WTC11 (cell line): ENCODE measurements around the gene GNA12. TPM values are rescaled to one million over a fixed set of nuclear protein-coding genes. Genes with fewer than 3 reads are reported as not detected.

Experiments used
- ATAC-seq: fragments of 200-7000 bp; cut with Tn5 transposase; 2 replicates; pipeline ENCODE4 v1.10.0; 2021; ENCODE audit warnings: mild to moderate bottlenecking, moderate library complexity
- CTCF ChIA-PET: fragments of 300-600 bp; sonication (Branson Sonifier 250); formaldehyde crosslinking; loops from one replicate; lab custom pipeline; 2021; ENCODE audit warnings: antibody characterized with exemption; lab: Charles Lee
- POLR2A ChIA-PET: fragments of 350-600 bp; sonication (Branson Sonifier 250); formaldehyde crosslinking; loops from one replicate; lab custom pipeline; 2021; ENCODE audit warnings: antibody characterized with exemption; lab: Charles Lee
- DNase-seq: peaks from one replicate; pipeline ENCODE4 v3.0.0; 2021; ENCODE audit warnings: low spot score
- H3K27ac Mint-ChIP-seq: 2 replicates; pipeline ENCODE4 v1.8.0; 2021; ENCODE audit warnings: mixed read lengths
- H3K27me3 Mint-ChIP-seq: 2 replicates; pipeline ENCODE4 v1.8.0; 2021; ENCODE audit warnings: low read depth, mild to moderate bottlenecking, moderate library complexity, mixed read lengths
- H3K36me3 Mint-ChIP-seq: 2 replicates; pipeline ENCODE4 v1.8.0; 2021; ENCODE audit warnings: mixed read lengths
- H3K4me1 Mint-ChIP-seq: 2 replicates; pipeline ENCODE4 v1.8.0; 2022; ENCODE audit warnings: mixed read lengths
- H3K4me3 Mint-ChIP-seq: 2 replicates; pipeline ENCODE4 v1.8.0; 2021; ENCODE audit warnings: mild to moderate bottlenecking, moderate library complexity, mixed read lengths
- H3K9me3 Mint-ChIP-seq: 2 replicates; pipeline ENCODE4 v1.8.0; 2021; ENCODE audit warnings: mixed read lengths
- CREB1 ChIP-seq: sonication (generic); formaldehyde crosslinking; IDR thresholded peaks from 2 replicates; pipeline ENCODE4 v1.8.0; 2023; ENCODE audit warnings: mild to moderate bottlenecking, missing genetic modification reagents
- ETV6 ChIP-seq: sonication (generic); formaldehyde crosslinking; IDR thresholded peaks from 2 replicates; pipeline ENCODE4 v1.8.1; 2022; ENCODE audit warnings: mild to moderate bottlenecking, missing genetic modification reagents
- FOXJ3 ChIP-seq: sonication (generic); formaldehyde crosslinking; IDR thresholded peaks from 2 replicates; pipeline ENCODE4 v1.9.0; 2021; ENCODE audit warnings: missing genetic modification reagents, mild to moderate bottlenecking, borderline replicate concordance
- JUN ChIP-seq: sonication (generic); formaldehyde crosslinking; IDR thresholded peaks from 2 replicates; pipeline ENCODE4 v1.8.0; 2023; ENCODE audit warnings: mild to moderate bottlenecking, missing genetic modification reagents
- MLX ChIP-seq: sonication (generic); formaldehyde crosslinking; IDR thresholded peaks from 2 replicates; pipeline ENCODE4 v1.8.1; 2023; ENCODE audit warnings: mild to moderate bottlenecking, missing genetic modification reagents, moderate library complexity
- MXD4 ChIP-seq: fragments of 250-450 bp; sonication (Bioruptor Pico); IDR thresholded peaks from 2 replicates; pipeline ENCODE4 v1.8.0; 2021; ENCODE audit warnings: mild to moderate bottlenecking, moderate library complexity, borderline replicate concordance
- NFATC4 ChIP-seq: fragments of 250-450 bp; sonication (Bioruptor Pico); IDR thresholded peaks from 2 replicates; pipeline ENCODE4 v1.9.0; 2021; ENCODE audit warnings: mild to moderate bottlenecking
- NFYB ChIP-seq: sonication (generic); formaldehyde crosslinking; conservative IDR thresholded peaks from 2 replicates; pipeline ENCODE4 v1.8.0; 2022; ENCODE audit warnings: low read depth, missing genetic modification reagents
- PRDM15 ChIP-seq: sonication (generic); formaldehyde crosslinking; IDR thresholded peaks from 2 replicates; pipeline ENCODE4 v1.8.0; 2022; ENCODE audit warnings: missing genetic modification reagents
- SOX15 ChIP-seq: fragments of 250-450 bp; sonication (Bioruptor Pico); IDR thresholded peaks from 2 replicates; pipeline ENCODE4 v1.9.0; 2021; ENCODE audit warnings: mild to moderate bottlenecking
- TCF7 ChIP-seq: sonication (generic); formaldehyde crosslinking; IDR thresholded peaks from 2 replicates; pipeline ENCODE4 v1.8.0; 2022; ENCODE audit warnings: mild to moderate bottlenecking, low read depth, missing genetic modification reagents, moderate library complexity
- ZNF121 ChIP-seq: sonication (generic); formaldehyde crosslinking; IDR thresholded peaks from 2 replicates; pipeline ENCODE4 v1.8.0; 2023; ENCODE audit warnings: missing genetic modification reagents
- ZNF232 ChIP-seq: sonication (generic); formaldehyde crosslinking; IDR thresholded peaks from 2 replicates; pipeline ENCODE4 v1.8.0; 2022; ENCODE audit warnings: mild to moderate bottlenecking, missing genetic modification reagents
- ZNF416 ChIP-seq: fragments of 250-450 bp; sonication (Bioruptor Pico); IDR thresholded peaks from 2 replicates; pipeline ENCODE4 v1.9.0; 2021; ENCODE audit warnings: mild to moderate bottlenecking, inconsistent platforms
- ZNF671 ChIP-seq: fragments of 250-450 bp; sonication (Bioruptor Pico); IDR thresholded peaks from 2 replicates; pipeline ENCODE4 v1.8.0; 2021; ENCODE audit warnings: mild to moderate bottlenecking
- total RNA-seq: library from RNA; stranded (reverse); gene quantifications from 3 replicates; pipeline ENCODE4 v1.2.3, GENCODE V29; 2021
- TF ChIP-seq, protein P1 (sequence below): sonication (generic); formaldehyde crosslinking; IDR thresholded peaks from 2 replicates; pipeline ENCODE4 v1.8.1; 2022; ENCODE audit warnings: low read depth, mild to moderate bottlenecking, moderate library complexity, missing genetic modification reagents, borderline replicate concordance
- TF ChIP-seq, protein P2 (sequence below): fragments of 250-450 bp; sonication (Bioruptor Pico); IDR thresholded peaks from 2 replicates; pipeline ENCODE4 v1.9.0; 2021; ENCODE audit warnings: mild to moderate bottlenecking
- TF ChIP-seq, protein P3 (sequence below): sonication (generic); formaldehyde crosslinking; IDR thresholded peaks from 2 replicates; pipeline ENCODE4 v1.8.0; 2022; ENCODE audit warnings: mild to moderate bottlenecking, missing genetic modification reagents
- TF ChIP-seq, protein P4 (sequence below): sonication (generic); formaldehyde crosslinking; IDR thresholded peaks from 2 replicates; pipeline ENCODE4 v1.8.1; 2023; ENCODE audit warnings: mild to moderate bottlenecking, moderate library complexity, missing genetic modification reagents

GNA12 gene
- total RNA-seq, 1 experiment from 2014 or later = 99.6 TPM

GRCh38 chr7:2802504-2803341 lies 41.4 kb downstream of the GNA12 start:
- peak overlapping the region; percentile 47 for H3K4me3 Mint-ChIP-seq
- peaks cover 91% of the 10 kb centered on the region for H3K4me1 Mint-ChIP-seq
- no peak for DNase-seq
- H3K9me3 Mint-ChIP-seq = no peaks in the 10 kb centered on the region
- CTCF ChIA-PET = interaction anchor here (0.6 to 1.7 kb wide), 5 partner anchors 10 to 84 kb away, joined by 3 to 5 read pairs (median 4); no protein-coding TSS in a partner anchor
- H3K27ac Mint-ChIP-seq = peak overlapping the region; percentile 97
- TF ChIP-seq TCF7 (no peak), MLX (CRISPR knock-in tag) (no peak), ZNF416 (CRISPR knock-in tag) (no peak), ZNF232 (no peak), NFYB (CRISPR knock-in tag) (no peak), ZNF671 (CRISPR knock-in tag) (no peak), ETV6 (CRISPR knock-in tag) (no peak), JUN (CRISPR knock-in tag) (no peak), PRDM15 (CRISPR knock-in tag) (no peak), NFATC4 (CRISPR knock-in tag) (no peak), ZNF121 (CRISPR knock-in tag) (no peak), FOXJ3 (CRISPR knock-in tag) (no peak), SOX15 (CRISPR knock-in tag) (no peak), CREB1 (no peak)
- TF ChIP-seq, protein P1, sequence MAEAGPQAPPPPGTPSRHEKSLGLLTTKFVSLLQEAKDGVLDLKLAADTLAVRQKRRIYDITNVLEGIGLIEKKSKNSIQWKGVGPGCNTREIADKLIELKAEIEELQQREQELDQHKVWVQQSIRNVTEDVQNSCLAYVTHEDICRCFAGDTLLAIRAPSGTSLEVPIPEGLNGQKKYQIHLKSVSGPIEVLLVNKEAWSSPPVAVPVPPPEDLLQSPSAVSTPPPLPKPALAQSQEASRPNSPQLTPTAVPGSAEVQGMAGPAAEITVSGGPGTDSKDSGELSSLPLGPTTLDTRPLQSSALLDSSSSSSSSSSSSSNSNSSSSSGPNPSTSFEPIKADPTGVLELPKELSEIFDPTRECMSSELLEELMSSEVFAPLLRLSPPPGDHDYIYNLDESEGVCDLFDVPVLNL (CRISPR knock-in tag) = no peak
- TF ChIP-seq, protein P2, sequence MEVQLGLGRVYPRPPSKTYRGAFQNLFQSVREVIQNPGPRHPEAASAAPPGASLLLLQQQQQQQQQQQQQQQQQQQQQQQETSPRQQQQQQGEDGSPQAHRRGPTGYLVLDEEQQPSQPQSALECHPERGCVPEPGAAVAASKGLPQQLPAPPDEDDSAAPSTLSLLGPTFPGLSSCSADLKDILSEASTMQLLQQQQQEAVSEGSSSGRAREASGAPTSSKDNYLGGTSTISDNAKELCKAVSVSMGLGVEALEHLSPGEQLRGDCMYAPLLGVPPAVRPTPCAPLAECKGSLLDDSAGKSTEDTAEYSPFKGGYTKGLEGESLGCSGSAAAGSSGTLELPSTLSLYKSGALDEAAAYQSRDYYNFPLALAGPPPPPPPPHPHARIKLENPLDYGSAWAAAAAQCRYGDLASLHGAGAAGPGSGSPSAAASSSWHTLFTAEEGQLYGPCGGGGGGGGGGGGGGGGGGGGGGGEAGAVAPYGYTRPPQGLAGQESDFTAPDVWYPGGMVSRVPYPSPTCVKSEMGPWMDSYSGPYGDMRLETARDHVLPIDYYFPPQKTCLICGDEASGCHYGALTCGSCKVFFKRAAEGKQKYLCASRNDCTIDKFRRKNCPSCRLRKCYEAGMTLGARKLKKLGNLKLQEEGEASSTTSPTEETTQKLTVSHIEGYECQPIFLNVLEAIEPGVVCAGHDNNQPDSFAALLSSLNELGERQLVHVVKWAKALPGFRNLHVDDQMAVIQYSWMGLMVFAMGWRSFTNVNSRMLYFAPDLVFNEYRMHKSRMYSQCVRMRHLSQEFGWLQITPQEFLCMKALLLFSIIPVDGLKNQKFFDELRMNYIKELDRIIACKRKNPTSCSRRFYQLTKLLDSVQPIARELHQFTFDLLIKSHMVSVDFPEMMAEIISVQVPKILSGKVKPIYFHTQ (CRISPR knock-in tag) = no peak
- TF ChIP-seq, protein P3, sequence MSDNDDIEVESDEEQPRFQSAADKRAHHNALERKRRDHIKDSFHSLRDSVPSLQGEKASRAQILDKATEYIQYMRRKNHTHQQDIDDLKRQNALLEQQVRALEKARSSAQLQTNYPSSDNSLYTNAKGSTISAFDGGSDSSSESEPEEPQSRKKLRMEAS (CRISPR knock-in tag) = no peak
- TF ChIP-seq, all 79 proteins: peak for 0
- H3K27me3 Mint-ChIP-seq = no peaks in the 10 kb centered on the region
- peak; percentile 34 for ATAC-seq
- POLR2A ChIA-PET = no interaction called here
- H3K36me3 Mint-ChIP-seq = no peaks in the 10 kb centered on the region

- Mint-ChIP-seq H3K4me3 (peak overlapping the region; percentile 16; the same call in 1 of the 2 replicates), H3K27me3 (no peaks in the 10 kb centered on the region), H3K4me1 (peaks cover 90% of the 10 kb centered on the region), H3K36me3 (no peaks in the 10 kb centered on the region), H3K9me3 (no peaks in the 10 kb centered on the region), H3K27ac (peak overlapping the region; percentile 91)
- DNase-seq = no peak
- ChIA-PET POLR2A (no interaction called here), CTCF (interaction anchor here (1.4 to 1.7 kb wide), 2 partner anchors 41 to 83 kb away, joined by 3 to 5 read pairs; no protein-coding TSS in a partner anchor)
- TF ChIP-seq ETV6 (CRISPR knock-in tag) (no peak), MXD4 (CRISPR knock-in tag) (no peak)
- TF ChIP-seq, protein P4, sequence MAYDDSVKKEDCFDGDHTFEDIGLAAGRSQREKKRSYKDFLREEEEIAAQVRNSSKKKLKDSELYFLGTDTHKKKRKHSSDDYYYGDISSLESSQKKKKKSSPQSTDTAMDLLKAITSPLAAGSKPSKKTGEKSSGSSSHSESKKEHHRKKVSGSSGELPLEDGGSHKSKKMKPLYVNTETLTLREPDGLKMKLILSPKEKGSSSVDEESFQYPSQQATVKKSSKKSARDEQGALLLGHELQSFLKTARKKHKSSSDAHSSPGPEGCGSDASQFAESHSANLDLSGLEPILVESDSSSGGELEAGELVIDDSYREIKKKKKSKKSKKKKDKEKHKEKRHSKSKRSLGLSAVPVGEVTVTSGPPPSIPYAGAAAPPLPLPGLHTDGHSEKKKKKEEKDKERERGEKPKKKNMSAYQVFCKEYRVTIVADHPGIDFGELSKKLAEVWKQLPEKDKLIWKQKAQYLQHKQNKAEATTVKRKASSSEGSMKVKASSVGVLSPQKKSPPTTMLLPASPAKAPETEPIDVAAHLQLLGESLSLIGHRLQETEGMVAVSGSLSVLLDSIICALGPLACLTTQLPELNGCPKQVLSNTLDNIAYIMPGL = no peak
- no peak for ATAC-seq
These were observed 42.0 kb downstream of the GNA12 start for GRCh38 chr7:2802101-2802500.
